ENCODE results near the gene AATK.

AATK gene

GRCh38 chr17:81166033-81166492 is at the start of gene AATK:
Gene AATK (minus strand): TSS chr17:81166221. CDS start chr17:81165992, 229 bp downstream.
- no peak for DNase-seq

GRCh38 chr17:81213978-81214377 is 48.0 kb upstream of the AATK start:
- DNase-seq, result no peak

GRCh38 chr17:81212365-81212764 is 46.3 kb upstream of the AATK start:
- DNase-seq, result no peak

- no peak for DNase-seq
Measured at GRCh38 chr17:81210868-81211267, 44.8 kb upstream of the AATK start.

GRCh38 chr17:81210466-81210865 is 44.4 kb upstream of the AATK start:
- no peak for DNase-seq

- no peak for DNase-seq
Measured at GRCh38 chr17:81209141-81209540, 43.1 kb upstream of the AATK start.

- no peak for DNase-seq
Measured at GRCh38 chr17:81208651-81209050, 42.6 kb upstream of the AATK start.

GRCh38 chr17:81207610-81208581 is 41.9 kb upstream of the AATK start:
- DNase-seq, result no peak

GRCh38 chr17:81206657-81207056 is 40.6 kb upstream of the AATK start:
- DNase-seq, result no peak

- no peak for DNase-seq
Measured at GRCh38 chr17:81206166-81206565, 40.1 kb upstream of the AATK start.

GRCh38 chr17:81204578-81204977 is 38.6 kb upstream of the AATK start:
- DNase-seq, result no peak

- no peak for DNase-seq
Measured at GRCh38 chr17:81203136-81203535, 37.1 kb upstream of the AATK start.

GRCh38 chr17:81202318-81202717 is 36.3 kb upstream of the AATK start:
- no peak for DNase-seq

GRCh38 chr17:81200695-81201580 is 34.9 kb upstream of the AATK start:
- DNase-seq, result no peak

GRCh38 chr17:81200201-81200600 is 34.2 kb upstream of the AATK start:
- no peak for DNase-seq

- DNase-seq, result no peak
Measured at GRCh38 chr17:81199482-81199830, 33.4 kb upstream of the AATK start.

- DNase-seq, result no peak
Measured at GRCh38 chr17:81198826-81199481, 32.9 kb upstream of the AATK start.

- DNase-seq, result no peak
Measured at GRCh38 chr17:81197831-81198490, 31.9 kb upstream of the AATK start.

- DNase-seq, result no peak
Measured at GRCh38 chr17:81197409-81197795, 31.4 kb upstream of the AATK start.

GRCh38 chr17:81196505-81197408 is 30.7 kb upstream of the AATK start:
- DNase-seq, result no peak

- no peak for DNase-seq
Measured at GRCh38 chr17:81195941-81196495, 30.0 kb upstream of the AATK start.

Data from activated naive CD4-positive, alpha-beta T cell (primary cell).